Small intestine (tissue), 16 donors: ENCODE measurements around the gene SHLD3. TPM values are rescaled to one million over a fixed set of nuclear protein-coding genes. Genes with fewer than 3 reads are reported as not detected.
"Not testable (repeated sequence)": the region's sequence is repeated elsewhere in the genome, so short reads cannot be mapped to it uniquely, and the experiment has no call there.

Experiments used
- DNase-seq, 2 donors: peaks; one replicate each; pipeline versions ENCODE4 v3.0.0 to v3.0.0-alpha.2; 2013
- FAIRE-seq: peaks from 2 replicates; lab custom pipeline; 2012; peaks lifted over from hg19 to GRCh38; lab: Jason Lieb, UNC
- H3K27ac ChIP-seq, 3 donors: one replicate each; pipeline ENCODE4 v1.5.1; 2013; ENCODE audit warnings: low read length in 2 of 3, mild to moderate bottlenecking in 2 of 3, control low read depth in 1 of 3, inconsistent platforms in 1 of 3, low read depth in 1 of 3, moderate library complexity in 1 of 3
- H3K27me3 ChIP-seq, 3 donors: one replicate each; pipeline ENCODE4 v1.6.1; 2013; ENCODE audit warnings: low read length in 3 of 3, inconsistent platforms in 1 of 3; ENCODE audit not compliant: control insufficient read depth in 3 of 3, insufficient read depth in 3 of 3
- H3K36me3 ChIP-seq, 3 donors: one replicate each; pipeline ENCODE4 v1.6.1; 2013; ENCODE audit warnings: low read length in 3 of 3, inconsistent platforms in 1 of 3, low read depth in 1 of 3, mild to moderate bottlenecking in 1 of 3, moderate library complexity in 1 of 3; ENCODE audit not compliant: control insufficient read depth in 3 of 3, insufficient read depth in 2 of 3
- H3K4me1 ChIP-seq, 3 donors: one replicate each; pipeline ENCODE4 v1.6.1; 2013; ENCODE audit warnings: low read length in 2 of 3, inconsistent platforms in 1 of 3, low read depth in 1 of 3, mild to moderate bottlenecking in 1 of 3, moderate library complexity in 1 of 3; ENCODE audit not compliant: control insufficient read depth in 3 of 3, insufficient read depth in 2 of 3
- H3K4me3 ChIP-seq, 3 donors: one replicate each; pipeline ENCODE4 v1.5.1; 2013; ENCODE audit warnings: low read length in 3 of 3, control low read depth in 1 of 3, inconsistent platforms in 1 of 3, low read depth in 1 of 3, mild to moderate bottlenecking in 1 of 3, moderate library complexity in 1 of 3
- H3K9me3 ChIP-seq, 2 donors: one replicate each; pipeline ENCODE4 v1.6.1; 2013; ENCODE audit warnings: low read depth in 1 of 2, low read length in 1 of 2; ENCODE audit not compliant: control insufficient read depth in 2 of 2, insufficient read depth in 1 of 2
- WGBS, 3 donors: extraction: QIAGEN DNeasy Blood & Tissue Kit; methylation state at CpG; one replicate each; pipeline ENCODE4 v1.1.7; 2013; 5-methylcytosine and 5-hydroxymethylcytosine counted together
- long read RNA-seq, 10 donors: transcript quantifications; one replicate each; lab custom pipeline, GENCODE V29; 2026
- polyA plus RNA-seq, 4 donors: library from polyadenylated mRNA; stranded (reverse) in 3 of 4; unstranded in 1 of 4; fragments of 200-250 nt in 3 of 4; fragments of 120-200 nt in 1 of 4; gene quantifications; one replicate each; pipeline versions ENCODE4 v1.2.1 to v1.2.3, GENCODE V29; 2013
- donor health status: healthy with polysubstance abuse.
- donor health status: control.
- donor health status: control.
- donor health status: Bipolar disorder and iron deficiency.
- donor health status: healthy.

The SHLD3 gene, protein sequence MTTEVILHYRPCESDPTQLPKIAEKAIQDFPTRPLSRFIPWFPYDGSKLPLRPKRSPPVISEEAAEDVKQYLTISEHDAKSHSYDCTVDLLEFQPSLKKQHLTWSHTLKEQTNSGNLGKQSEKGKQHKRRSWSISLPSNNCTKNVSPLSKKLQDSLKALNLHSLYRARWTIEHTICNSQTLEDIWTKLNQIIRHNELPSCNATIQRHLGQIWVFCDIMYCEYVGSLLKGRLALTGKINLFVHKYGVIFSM
- 1 to 10 TPM; 2.7 to 6.3 (median 4.4) TPM for polyA plus RNA-seq
- long read RNA-seq, donor 1, transcript SHLD3-201 (2 exons, 1,766 nt), result major isoform, 7 of 7 reads
- long read RNA-seq, donor 1, partial matches to known transcripts, result 0 of 7 reads
- long read RNA-seq, donor 1, other reads (novel, unspliced or antisense), result 0 of 7 reads
- long read RNA-seq, donor 2, partial matches to known transcripts, result 0 of 1 reads
- long read RNA-seq, donor 2, other reads (novel, unspliced or antisense), result 0 of 1 reads
- long read RNA-seq, donor 3, partial matches to known transcripts, result 0 of 1 reads
- long read RNA-seq, donor 3, other reads (novel, unspliced or antisense), result 0 of 1 reads
- long read RNA-seq, donor 4, result 0 reads
- long read RNA-seq, donor 5, partial matches to known transcripts, result 0 of 1 reads
- long read RNA-seq, donor 5, other reads (novel, unspliced or antisense), result 0 of 1 reads
- long read RNA-seq, donor 6, partial matches to known transcripts, result 0 of 1 reads
- long read RNA-seq, donor 6, other reads (novel, unspliced or antisense), result 0 of 1 reads
- long read RNA-seq, donor 7, partial matches to known transcripts, result 0 of 1 reads
- long read RNA-seq, donor 7, other reads (novel, unspliced or antisense), result 0 of 1 reads
- long read RNA-seq, donor 8, result 0 reads
- long read RNA-seq, donor 9, result 0 reads
- long read RNA-seq, donor 10, partial matches to known transcripts, result 0 of 3 reads
- long read RNA-seq, donor 10, other reads (novel, unspliced or antisense), result 0 of 3 reads

- 0 to 1% (median 0%) methylated on average over 36 of the region's 36 CpGs for WGBS, 3 donors
- Histone ChIP-seq H3K27ac (peak within 1 kb of the TSS; percentile 66 to 94 (median 78)), H3K36me3 (peaks cover 0 to 7% (median 0%) of the 10 kb centered on the region in 3 donors), H3K27me3 (no peaks in the 10 kb centered on the region), H3K4me1 (peaks cover 2 to 5% (median 4%) of the 10 kb centered on the region in 3 donors), H3K4me3 (peak within 1 kb of the TSS; percentile 90 to 98 (median 93)), H3K9me3 (no peaks in the 10 kb centered on the region)
- no peak for FAIRE-seq
- peak; percentile 90 to 95 for DNase-seq
Observed at GRCh38 chr5:65624571-65625555, at the start of gene SHLD3, which contains the start of gene TRAPPC13. Gene SHLD3 (plus strand): TSS chr5:65625027. CDS start chr5:65629588, 4,561 bp downstream. Gene TRAPPC13 (plus strand): TSS chr5:65625027. CDS start chr5:65625061, 34 bp downstream.

DNA sequence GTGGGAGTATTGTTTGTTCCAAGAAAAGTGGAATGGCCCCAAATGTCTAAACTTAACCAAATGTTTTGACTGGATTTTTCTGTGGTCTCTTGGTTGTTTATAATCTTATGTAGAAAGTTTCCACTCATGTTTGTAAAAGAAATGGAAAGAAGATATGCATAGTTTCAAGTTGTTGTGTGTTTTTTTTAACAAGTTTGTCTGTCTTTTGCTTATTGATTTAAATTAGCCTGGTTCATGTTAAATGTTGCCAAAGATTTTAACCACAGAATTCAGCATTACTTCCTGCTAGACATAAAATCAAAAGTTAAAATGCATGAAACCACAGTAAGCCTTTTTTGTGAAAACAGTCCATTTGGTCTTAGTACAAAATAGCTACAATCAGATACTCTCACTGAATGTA is 47.7 kb upstream of the SHLD3 start:
- Histone ChIP-seq H3K4me3 (no peak overlapping the region), H3K9me3 (no peaks in the 10 kb centered on the region), H3K27me3 (no peaks in the 10 kb centered on the region), H3K4me1 (no peaks in the 10 kb centered on the region), H3K27ac (no peak overlapping the region), H3K36me3 (peaks cover 10 to 15% (median 11%) of the 10 kb centered on the region in 3 donors)
- no peak for DNase-seq
- FAIRE-seq, result no peak

DNA sequence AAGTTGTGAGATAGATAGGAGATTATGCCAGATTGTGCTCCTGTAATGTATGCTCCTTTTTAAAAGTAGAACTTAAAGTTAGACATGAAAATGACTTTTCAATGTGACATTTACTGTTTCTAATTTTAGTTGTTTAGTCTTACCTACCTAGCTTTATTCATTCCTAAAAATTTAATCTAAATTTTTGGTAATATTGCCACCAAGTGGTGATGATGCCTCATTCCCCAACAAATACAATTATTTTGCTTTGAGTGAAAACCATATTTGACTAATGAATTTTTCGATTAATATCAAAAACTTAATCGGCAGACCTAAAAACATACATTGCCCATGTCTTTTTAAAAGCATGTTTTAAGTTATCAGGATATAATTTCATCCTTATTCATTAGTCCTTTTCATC is 36.1 kb upstream of the SHLD3 start:
- WGBS, 3 donors, result 91 to 94% (median 93%) methylated on average over 2 of the region's 2 CpGs
- Histone ChIP-seq H3K4me3 (no peak overlapping the region), H3K9me3 (no peaks in the 10 kb centered on the region), H3K36me3 (peaks cover 1 to 15% (median 3%) of the 10 kb centered on the region in 3 donors), H3K27me3 (no peaks in the 10 kb centered on the region), H3K27ac (no peak overlapping the region), H3K4me1 (no peaks in the 10 kb centered on the region)
- no peak for FAIRE-seq
- no peak for DNase-seq

GRCh38 chr5:65601761-65602160 is 23.1 kb upstream of the SHLD3 start:
- 80 to 100% (median 97%) methylated on average over 1 of the region's 1 CpG for WGBS, 3 donors
- not testable (repeated sequence) for H3K4me1 ChIP-seq, H3K4me3 ChIP-seq, H3K27me3 ChIP-seq, H3K27ac ChIP-seq, DNase-seq, FAIRE-seq
- Histone ChIP-seq H3K9me3 (peaks cover 0 to 15% of the 10 kb centered on the region in 2 donors), H3K36me3 (peaks cover 0 to 27% (median 15%) of the 10 kb centered on the region in 3 donors)

DNA sequence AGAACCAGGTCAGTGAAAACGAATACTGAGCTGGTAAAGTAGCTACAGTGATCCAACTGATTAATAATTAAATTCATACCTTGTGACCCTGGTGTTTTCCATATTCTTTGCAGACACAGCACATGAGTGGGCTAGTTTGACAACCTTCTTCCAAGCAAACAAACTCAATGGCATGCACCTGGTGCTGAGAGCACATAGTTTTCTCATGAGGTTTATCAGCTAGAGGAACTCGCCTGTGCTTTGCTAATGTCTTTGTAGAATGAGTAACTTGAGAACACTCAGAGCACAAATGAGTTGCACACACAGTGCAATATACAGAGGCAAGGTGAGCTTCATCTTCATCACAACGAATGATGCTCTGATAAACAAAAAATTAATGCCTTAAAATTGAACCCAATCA is 13.3 kb upstream of the SHLD3 start:
- 23 to 70% (median 45%) methylated on average over 3 of the region's 3 CpGs for WGBS, 3 donors
- Histone ChIP-seq H3K4me1 (no peaks in the 10 kb centered on the region), H3K9me3 (no peaks in the 10 kb centered on the region), H3K27me3 (no peaks in the 10 kb centered on the region), H3K4me3 (no peak overlapping the region), H3K27ac (peak overlapping the region in 1 of 3 donors; percentile 80), H3K36me3 (peaks cover 7 to 17% (median 7%) of the 10 kb centered on the region in 3 donors)
- DNase-seq (peak; percentile 33 to 88), FAIRE-seq (no peak)

DNA sequence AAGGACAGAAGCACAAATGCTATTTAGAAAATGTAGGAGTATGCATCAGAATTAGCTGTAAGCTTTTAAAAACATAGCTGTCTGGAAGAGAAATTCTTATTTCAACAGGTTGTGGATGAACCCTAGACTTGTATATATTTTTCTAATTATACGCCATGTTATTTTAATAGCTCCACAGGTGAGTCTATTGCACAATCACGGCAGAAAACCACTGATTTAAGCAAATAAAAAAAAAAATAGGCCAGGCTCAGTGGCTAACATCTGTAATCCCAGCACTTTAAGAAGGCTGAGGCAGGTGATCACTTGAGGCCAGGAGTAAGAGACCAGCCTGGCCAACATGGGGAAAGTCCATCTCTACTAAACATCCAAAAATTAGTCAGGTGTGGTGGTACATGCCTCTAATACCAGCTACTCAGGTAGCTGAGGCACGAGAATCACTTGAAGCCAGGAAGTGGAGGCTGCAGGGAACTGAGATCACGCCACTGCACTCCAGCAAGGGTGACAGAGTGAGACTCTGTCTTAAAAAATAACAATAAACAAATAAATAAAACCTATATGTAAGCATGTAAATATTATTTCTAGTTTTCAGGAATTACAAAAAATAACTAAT is 12.4 kb upstream of the SHLD3 start:
- peaks cover 7 to 21% (median 7%) of the 10 kb centered on the region in 3 donors for H3K36me3 ChIP-seq
- no peaks in the 10 kb centered on the region for H3K9me3 ChIP-seq
- H3K4me3 ChIP-seq, result no peak overlapping the region
- H3K27me3 ChIP-seq, result no peaks in the 10 kb centered on the region
- no peak for FAIRE-seq
- peak in 1 of 2 donors; percentile 34 for DNase-seq
- no peaks in the 10 kb centered on the region for H3K4me1 ChIP-seq
- H3K27ac ChIP-seq, result peak overlapping the region in 1 of 3 donors; percentile 80
- WGBS, 3 donors, result 76 to 85% (median 82%) methylated on average over 4 of the region's 4 CpGs

DNA sequence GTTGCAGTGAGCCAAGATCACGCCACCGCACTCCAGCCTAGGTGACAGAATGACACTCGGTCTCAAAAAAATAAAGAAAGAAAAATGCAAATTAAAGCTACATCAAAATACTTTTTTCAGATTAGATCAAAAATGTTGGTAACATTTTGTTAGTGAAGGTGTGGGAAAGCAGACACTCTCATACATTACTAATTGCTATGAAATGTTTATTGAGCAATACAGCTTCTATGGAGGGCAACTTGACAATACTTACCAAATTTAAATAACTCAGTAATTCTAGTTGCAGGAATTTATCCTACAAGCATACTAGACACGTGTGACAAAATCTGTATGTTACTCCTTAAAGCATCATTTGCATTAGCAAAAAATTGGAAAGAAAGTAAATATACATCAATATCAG is 4.8 kb upstream of the SHLD3 start:
- Histone ChIP-seq H3K4me1 (peaks cover 2 to 5% (median 4%) of the 10 kb centered on the region in 3 donors), H3K36me3 (peaks cover 0 to 8% (median 0%) of the 10 kb centered on the region in 3 donors), H3K27me3 (no peaks in the 10 kb centered on the region), H3K9me3 (no peaks in the 10 kb centered on the region), H3K4me3 (no peak overlapping the region), H3K27ac (no peak overlapping the region)
- no peak for FAIRE-seq
- 94% methylated on average over 4 of the region's 4 CpGs for WGBS, 3 donors
- no peak for DNase-seq
